ENCODE measurements around the gene ZNF195.
"Not testable (repeated sequence)": the region's sequence is repeated elsewhere in the genome, so short reads cannot be mapped to it uniquely, and the experiment has no call there.

Gene ZNF195

GRCh38 chr11:3378426-3379423, at the start of gene ZNF195:
Gene ZNF195 (minus strand): TSS chr11:3379146. CDS start chr11:3379040, 106 bp downstream.
- peak; percentile 93 for DNase-seq

- DNase-seq, result not testable (repeated sequence)
Measured at GRCh38 chr11:3428076-3428475, 49.1 kb upstream of the ZNF195 start.

- not testable (repeated sequence) for DNase-seq
Measured at GRCh38 chr11:3426541-3426940, 47.6 kb upstream of the ZNF195 start.

- DNase-seq, result not testable (repeated sequence)
Measured at GRCh38 chr11:3423928-3424327, 45.0 kb upstream of the ZNF195 start.

- DNase-seq, result not testable (repeated sequence)
Measured at GRCh38 chr11:3423138-3423731, 44.3 kb upstream of the ZNF195 start.

GRCh38 chr11:3422380-3423137, 43.6 kb upstream of the ZNF195 start:
- peak; percentile 79 for DNase-seq

GRCh38 chr11:3421608-3422379, 42.8 kb upstream of the ZNF195 start:
- DNase-seq, result not testable (repeated sequence)

- not testable (repeated sequence) for DNase-seq
Measured at GRCh38 chr11:3420281-3421042, 41.5 kb upstream of the ZNF195 start.

- DNase-seq, result not testable (repeated sequence)
Measured at GRCh38 chr11:3419496-3419895, 40.5 kb upstream of the ZNF195 start.

GRCh38 chr11:3417047-3417446, 38.1 kb upstream of the ZNF195 start:
- DNase-seq, result not testable (repeated sequence)

GRCh38 chr11:3415301-3415700, 36.4 kb upstream of the ZNF195 start:
- not testable (repeated sequence) for DNase-seq

GRCh38 chr11:3413666-3414065, 34.7 kb upstream of the ZNF195 start:
- DNase-seq, result not testable (repeated sequence)

- DNase-seq, result no peak
Measured at GRCh38 chr11:3412837-3413236, 33.9 kb upstream of the ZNF195 start.

- not testable (repeated sequence) for DNase-seq
Measured at GRCh38 chr11:3408722-3409121, 29.8 kb upstream of the ZNF195 start.

GRCh38 chr11:3408058-3408605, 29.2 kb upstream of the ZNF195 start:
- not testable (repeated sequence) for DNase-seq

- not testable (repeated sequence) for DNase-seq
Measured at GRCh38 chr11:3406937-3407336, 28.0 kb upstream of the ZNF195 start.

GRCh38 chr11:3406223-3406875, 27.4 kb upstream of the ZNF195 start:
- DNase-seq, result not testable (repeated sequence)

- not testable (repeated sequence) for DNase-seq
Measured at GRCh38 chr11:3404076-3404925, 25.4 kb upstream of the ZNF195 start.

- DNase-seq, result not testable (repeated sequence)
Measured at GRCh38 chr11:3402861-3403250, 23.9 kb upstream of the ZNF195 start.

Measured in NCI-H1417 treated with DMSO at 0.1 percent for 48 hours (cell line).